CD14-positive monocyte (primary cell): ENCODE data around the gene IL22RA1. TPM values are rescaled to one million over a fixed set of nuclear protein-coding genes. Genes with fewer than 3 reads are reported as not detected.

ENCODE experiments used
- DNase-seq, 3 donors: peaks; one replicate each; pipeline ENCODE4 v3.0.0-alpha.2; 2011 to 2022
- H2AFZ ChIP-seq: 2 replicates; pipeline ENCODE4 v1.6.0; 2012; ENCODE audit warnings: mild to moderate bottlenecking, low read depth, low read length, inconsistent platforms; ENCODE audit not compliant: insufficient read depth, poor library complexity, severe bottlenecking
- H3K27ac ChIP-seq, 2 donors: 1 replicate in 1 of 2; 2 replicates in 1 of 2; pipeline ENCODE4 v1.5.1; 2012 to 2013; ENCODE audit warnings: low read length in 2 of 2, control low read depth in 1 of 2, inconsistent platforms in 1 of 2, low read depth in 1 of 2, mild to moderate bottlenecking in 1 of 2
- H3K27me3 ChIP-seq, 2 donors: one replicate each; pipeline versions ENCODE4 v1.6.0 to v1.6.1; 2011 to 2013; ENCODE audit warnings: low read length in 2 of 2; ENCODE audit not compliant: control insufficient read depth in 2 of 2, insufficient read depth in 2 of 2
- H3K36me3 ChIP-seq, 2 donors: replicated peaks in 1 of 2; 1 replicate in 1 of 2; 2 replicates in 1 of 2; pipeline versions ENCODE4 v1.5.1 to v1.6.1; 2012 to 2013; ENCODE audit warnings: low read length in 2 of 2, control low read depth in 1 of 2, inconsistent platforms in 1 of 2, mild to moderate bottlenecking in 1 of 2; ENCODE audit not compliant: insufficient read depth in 2 of 2, control insufficient read depth in 1 of 2
- H3K4me1 ChIP-seq, 2 donors: 1 replicate in 1 of 2; 2 replicates in 1 of 2; pipeline versions ENCODE4 v1.5.1 to v1.6.1; 2012 to 2013; ENCODE audit warnings: low read length in 2 of 2, control low read depth in 1 of 2, inconsistent platforms in 1 of 2, mild to moderate bottlenecking in 1 of 2, moderate library complexity in 1 of 2; ENCODE audit not compliant: insufficient read depth in 2 of 2, control insufficient read depth in 1 of 2
- H3K4me2 ChIP-seq: replicated peaks from 2 replicates; pipeline ENCODE3; 2012; ENCODE audit warnings: low read length, moderate library complexity, mild to moderate bottlenecking; ENCODE audit not compliant: poor library complexity, severe bottlenecking; ENCODE audit errors: extremely low read depth
- H3K4me3 ChIP-seq, 3 experiments: fragments of 200-600 bp in 1 of 3; sonication (generic) in 1 of 3; replicated peaks in 1 of 3; 1 replicate in 2 of 3; 2 replicates in 1 of 3; pipeline ENCODE4 v1.5.1; 2011 to 2013; ENCODE audit warnings: low read length in 3 of 3, mild to moderate bottlenecking in 3 of 3, control low read depth in 2 of 3, low read depth in 2 of 3, inconsistent platforms in 1 of 3, moderate library complexity in 1 of 3
- H3K79me2 ChIP-seq: 2 replicates; pipeline ENCODE4 v1.6.0; 2012; ENCODE audit warnings: mild to moderate bottlenecking, control low read depth, inconsistent platforms, low read length, moderate library complexity; ENCODE audit not compliant: insufficient read depth
- H3K9ac ChIP-seq: 2 replicates; pipeline ENCODE4 v1.6.0; 2017; ENCODE audit warnings: low read length, mild to moderate bottlenecking; ENCODE audit not compliant: insufficient read depth, poor library complexity, severe bottlenecking
- H3K9me3 ChIP-seq, 2 donors: replicated peaks in 1 of 2; 1 replicate in 1 of 2; 2 replicates in 1 of 2; pipeline versions ENCODE4 v1.5.1 to v1.6.1; 2012 to 2013; ENCODE audit warnings: low read length in 2 of 2, control low read depth in 1 of 2; ENCODE audit not compliant: control insufficient read depth in 1 of 2, insufficient read depth in 1 of 2
- H4K20me1 ChIP-seq: 2 replicates; pipeline ENCODE4 v1.6.0; 2012; ENCODE audit warnings: mild to moderate bottlenecking, low read length, control low read depth, moderate library complexity; ENCODE audit not compliant: insufficient read depth
- H3K27ac Mint-ChIP-seq, 7 donors: one replicate each; pipeline ENCODE4 v1.8.0; 2020; ENCODE audit warnings: mild to moderate bottlenecking in 7 of 7, mixed read lengths in 7 of 7, moderate library complexity in 6 of 7, inconsistent platforms in 2 of 7
- H3K27me3 Mint-ChIP-seq, 3 donors: one replicate each; pipeline ENCODE4 v1.8.0; 2021 to 2022; ENCODE audit warnings: low read depth in 3 of 3, mild to moderate bottlenecking in 3 of 3, mixed read lengths in 3 of 3, moderate library complexity in 3 of 3, inconsistent platforms in 1 of 3
- H3K36me3 Mint-ChIP-seq, 2 donors: one replicate each; pipeline ENCODE4 v1.8.0; 2020; ENCODE audit warnings: mixed read lengths in 2 of 2, inconsistent platforms in 1 of 2, mild to moderate bottlenecking in 1 of 2
- H3K4me1 Mint-ChIP-seq: one replicate; pipeline ENCODE4 v1.8.0; 2020; ENCODE audit warnings: mild to moderate bottlenecking, mixed read lengths
- H3K4me3 Mint-ChIP-seq, 2 donors: one replicate each; pipeline ENCODE4 v1.8.0; 2020; ENCODE audit warnings: mild to moderate bottlenecking in 2 of 2, mixed read lengths in 2 of 2, moderate library complexity in 1 of 2
- H3K9me3 Mint-ChIP-seq, 7 donors: one replicate each; pipeline ENCODE4 v1.8.0; 2020 to 2022; ENCODE audit warnings: mixed read lengths in 7 of 7, mild to moderate bottlenecking in 6 of 7, moderate library complexity in 6 of 7, inconsistent platforms in 2 of 7
- CTCF ChIP-seq: fragments of 200-600 bp; IDR thresholded peaks from one replicate; pipeline ENCODE4 v1.8.0; 2022; ENCODE audit warnings: antibody characterized with exemption, mild to moderate bottlenecking
- WGBS: methylation state at CpG from one replicate; pipeline ENCODE4 v1.1.5; 2013; ENCODE audit warnings: missing lambda C conversion rate; ENCODE audit not compliant: insufficient coverage; 5-methylcytosine and 5-hydroxymethylcytosine counted together
- intact Hi-C, 2 donors: fragments of 100-400 bp; cut with micrococcal nuclease; formaldehyde crosslinking; loops; one replicate each; pipeline versions ENCODE4 v1.15.0 to v1.15.1; 2023
- polyA plus RNA-seq, 3 donors: library from polyadenylated mRNA; depleted of rRNA in 1 of 3; unstranded in 2 of 3; stranded (reverse) in 1 of 3; fragments of 300-500 nt in 2 of 3; fragments of >200 nt in 1 of 3; fragmentation: Illumina TruSeq in 2 of 3; gene quantifications; 1 replicate in 2 of 3; 2 replicates in 1 of 3; pipeline ENCODE4 v1.2.3, GENCODE V29; 2012 to 2021

IL22RA1 gene
- polyA plus RNA-seq, 3 donors, result not detected

DNA sequence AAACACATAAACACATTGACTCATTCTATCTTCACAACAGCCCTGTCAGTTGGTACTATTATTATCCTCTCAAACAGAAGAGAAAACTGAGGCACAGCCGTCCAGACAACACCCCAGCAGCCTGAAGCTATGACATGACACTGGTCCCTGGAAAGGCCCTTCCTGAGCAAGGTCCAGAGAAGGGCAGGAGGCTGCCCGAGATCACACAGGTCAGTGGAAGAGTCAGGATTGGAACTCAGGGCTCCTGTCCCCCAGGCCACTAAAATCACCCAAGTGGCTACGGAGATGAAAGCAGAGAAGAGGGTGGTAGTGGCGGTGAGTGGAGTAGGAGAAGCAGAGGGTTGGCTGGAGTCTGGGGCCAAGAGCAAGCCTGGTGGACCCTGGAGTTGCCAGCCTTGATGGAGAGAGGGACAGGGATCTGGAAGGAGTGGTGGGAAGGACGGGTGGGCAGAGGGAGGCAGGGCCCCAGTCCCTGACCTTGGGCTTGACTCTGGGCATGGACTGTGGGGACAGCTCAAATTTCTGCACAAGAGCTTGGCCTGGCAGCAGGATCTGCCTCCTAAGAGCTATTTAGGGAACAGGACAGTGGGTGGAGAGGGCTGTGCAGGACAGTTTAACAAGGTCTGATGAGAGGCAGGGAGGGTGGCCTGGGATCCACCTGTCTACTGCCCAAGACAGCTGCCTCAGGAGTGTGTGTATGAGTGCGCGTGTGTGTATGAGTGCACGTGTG lies 46.8 kb downstream of the IL22RA1 start:
- H3K4me1 Mint-ChIP-seq, result no peaks in the 10 kb centered on the region
- Histone ChIP-seq H3K27me3 (no peaks in the 10 kb centered on the region), H4K20me1 (no peaks in the 10 kb centered on the region), H3K27ac (no peak overlapping the region), H3K4me1 (no peaks in the 10 kb centered on the region), H3K9me3 (no peaks in the 10 kb centered on the region), H2AFZ (no peak overlapping the region), H3K4me3 (no peak overlapping the region), H3K79me2 (no peaks in the 10 kb centered on the region), H3K9ac (no peak overlapping the region), H3K36me3 (no peaks in the 10 kb centered on the region), H3K4me2 (no peak overlapping the region)
- H3K27me3 Mint-ChIP-seq, result peaks cover 0 to 4% (median 2%) of the 10 kb centered on the region in 3 donors
- no peaks in the 10 kb centered on the region for H3K9me3 Mint-ChIP-seq
- WGBS, result 91% methylated on average over 7 of the region's 8 CpGs
- no peak for DNase-seq
- H3K4me3 Mint-ChIP-seq, result no peak overlapping the region
- H3K36me3 Mint-ChIP-seq, result no peaks in the 10 kb centered on the region
- intact Hi-C loops, result no loop called here
- TF ChIP-seq CTCF, result no peak
- no peak overlapping the region for H3K27ac Mint-ChIP-seq

DNA sequence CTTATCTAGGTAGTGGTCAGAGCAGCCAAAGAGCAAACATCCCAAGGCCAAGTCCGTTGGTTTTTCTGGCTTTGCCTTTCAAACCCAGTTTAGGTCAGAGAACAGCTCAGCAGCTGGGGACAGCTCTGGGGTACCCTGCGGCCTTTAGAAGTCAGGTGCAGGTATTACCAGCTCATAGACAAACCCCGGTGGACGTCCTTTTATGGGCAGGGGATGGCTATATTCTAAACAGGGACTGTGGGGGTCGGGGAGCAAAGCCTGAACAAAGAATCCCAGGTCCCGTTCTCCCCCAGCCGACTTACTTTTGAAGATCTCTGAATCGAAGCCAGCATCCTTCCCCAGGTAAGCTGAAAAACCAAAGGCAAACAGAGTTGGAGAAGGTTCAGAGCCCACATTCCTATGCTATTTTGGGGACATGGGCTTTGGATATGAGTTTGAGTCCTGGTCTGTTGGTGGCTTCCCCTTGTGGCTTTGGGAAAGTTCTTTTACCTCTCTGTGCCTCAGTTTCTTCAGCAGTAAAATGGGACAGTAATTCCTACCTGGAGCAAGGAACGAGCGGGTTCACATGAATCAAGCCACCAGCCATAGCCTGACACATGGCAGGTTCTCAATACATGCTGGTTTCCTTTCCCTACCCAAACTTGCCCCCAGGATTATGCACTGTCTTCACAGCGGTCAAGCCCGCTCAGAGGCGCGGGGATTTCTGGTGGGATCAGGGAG lies 47.6 kb downstream of the IL22RA1 start:
- WGBS, result 70% methylated on average over 6 of the region's 14 CpGs
- H3K4me1 ChIP-seq, result no peaks in the 10 kb centered on the region
- H3K27ac ChIP-seq, result no peak overlapping the region
- intact Hi-C loops, result no loop called here
- no peaks in the 10 kb centered on the region for H4K20me1 ChIP-seq
- no peak overlapping the region for H3K4me3 Mint-ChIP-seq
- no peak overlapping the region for H2AFZ ChIP-seq
- no peaks in the 10 kb centered on the region for H3K4me1 Mint-ChIP-seq
- H3K9ac ChIP-seq, result no peak overlapping the region
- no peaks in the 10 kb centered on the region for H3K27me3 ChIP-seq
- H3K4me3 ChIP-seq, result no peak overlapping the region
- no peaks in the 10 kb centered on the region for H3K9me3 ChIP-seq
- no peak for TF ChIP-seq CTCF
- H3K79me2 ChIP-seq, result no peaks in the 10 kb centered on the region
- H3K27ac Mint-ChIP-seq, result no peak overlapping the region
- no peak overlapping the region for H3K4me2 ChIP-seq
- H3K27me3 Mint-ChIP-seq, result peaks cover 0 to 4% (median 2%) of the 10 kb centered on the region in 3 donors
- no peaks in the 10 kb centered on the region for H3K36me3 ChIP-seq
- no peaks in the 10 kb centered on the region for H3K9me3 Mint-ChIP-seq
- H3K36me3 Mint-ChIP-seq, result no peaks in the 10 kb centered on the region
- no peak for DNase-seq
